ENCODE results near the gene GHR. TPM values are rescaled to one million over a fixed set of nuclear protein-coding genes. Genes with fewer than 3 reads are reported as not detected.
"Not testable (repeated sequence)": the region's sequence is repeated elsewhere in the genome, so short reads cannot be mapped to it uniquely, and the experiment has no call there.

Gene GHR
- total RNA-seq, 1 donor from 2014 or later = 6.6 TPM

DNA sequence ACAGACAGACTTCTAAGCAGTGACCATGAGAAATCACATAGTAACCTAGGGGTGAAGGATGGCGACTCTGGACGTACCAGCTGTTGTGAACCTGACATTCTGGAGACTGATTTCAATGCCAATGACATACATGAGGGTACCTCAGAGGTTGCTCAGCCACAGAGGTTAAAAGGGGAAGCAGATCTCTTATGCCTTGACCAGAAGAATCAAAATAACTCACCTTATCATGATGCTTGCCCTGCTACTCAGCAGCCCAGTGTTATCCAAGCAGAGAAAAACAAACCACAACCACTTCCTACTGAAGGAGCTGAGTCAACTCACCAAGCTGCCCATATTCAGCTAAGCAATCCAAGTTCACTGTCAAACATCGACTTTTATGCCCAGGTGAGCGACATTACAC, 295.4 kb downstream of the GHR start:
- Mint-ChIP-seq H3K4me1 (ENCODE audit: low read depth) (no peaks in the 10 kb centered on the region), H3K27me3 (no peaks in the 10 kb centered on the region), H3K27ac (no peak overlapping the region), H3K4me3 (ENCODE audit: low read depth) (no peak overlapping the region), H3K9me3 (ENCODE audit: low read depth) (no peaks in the 10 kb centered on the region), H3K36me3 (ENCODE audit: insufficient read depth) (no peaks in the 10 kb centered on the region)
- no peak for DNase-seq (ENCODE audit: low spot score, unreplicated experiment)
- TF ChIP-seq CTCF (IDR thresholded peaks at IDR 0.05; ENCODE audit: unreplicated experiment) = no peak

DNA sequence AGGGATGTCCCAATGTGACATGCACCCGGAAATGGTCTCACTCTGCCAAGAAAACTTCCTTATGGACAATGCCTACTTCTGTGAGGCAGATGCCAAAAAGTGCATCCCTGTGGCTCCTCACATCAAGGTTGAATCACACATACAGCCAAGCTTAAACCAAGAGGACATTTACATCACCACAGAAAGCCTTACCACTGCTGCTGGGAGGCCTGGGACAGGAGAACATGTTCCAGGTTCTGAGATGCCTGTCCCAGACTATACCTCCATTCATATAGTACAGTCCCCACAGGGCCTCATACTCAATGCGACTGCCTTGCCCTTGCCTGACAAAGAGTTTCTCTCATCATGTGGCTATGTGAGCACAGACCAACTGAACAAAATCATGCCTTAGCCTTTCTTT, 295.8 kb downstream of the GHR start:
- H3K27me3 Mint-ChIP-seq = no peaks in the 10 kb centered on the region
- no peak for TF ChIP-seq CTCF (IDR thresholded peaks at IDR 0.05; ENCODE audit: unreplicated experiment)
- H3K4me1 Mint-ChIP-seq (ENCODE audit: low read depth) = no peaks in the 10 kb centered on the region
- H3K27ac Mint-ChIP-seq = no peak overlapping the region
- no peak overlapping the region for H3K4me3 Mint-ChIP-seq (ENCODE audit: low read depth)
- no peaks in the 10 kb centered on the region for H3K36me3 Mint-ChIP-seq (ENCODE audit: insufficient read depth)
- no peak for DNase-seq (ENCODE audit: low spot score, unreplicated experiment)
- no peaks in the 10 kb centered on the region for H3K9me3 Mint-ChIP-seq (ENCODE audit: low read depth)

DNA sequence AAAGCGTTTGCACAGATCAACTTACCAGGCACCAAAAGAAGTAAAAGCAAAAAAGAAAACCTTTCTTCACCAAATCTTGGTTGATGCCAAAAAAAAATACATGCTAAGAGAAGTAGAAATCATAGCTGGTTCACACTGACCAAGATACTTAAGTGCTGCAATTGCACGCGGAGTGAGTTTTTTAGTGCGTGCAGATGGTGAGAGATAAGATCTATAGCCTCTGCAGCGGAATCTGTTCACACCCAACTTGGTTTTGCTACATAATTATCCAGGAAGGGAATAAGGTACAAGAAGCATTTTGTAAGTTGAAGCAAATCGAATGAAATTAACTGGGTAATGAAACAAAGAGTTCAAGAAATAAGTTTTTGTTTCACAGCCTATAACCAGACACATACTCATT, 297.0 kb downstream of the GHR start:
- Mint-ChIP-seq H3K36me3 (ENCODE audit: insufficient read depth) (no peaks in the 10 kb centered on the region), H3K9me3 (ENCODE audit: low read depth) (no peaks in the 10 kb centered on the region), H3K27me3 (no peaks in the 10 kb centered on the region), H3K4me3 (ENCODE audit: low read depth) (no peak overlapping the region), H3K4me1 (ENCODE audit: low read depth) (no peaks in the 10 kb centered on the region), H3K27ac (no peak overlapping the region)
- DNase-seq (ENCODE audit: low spot score, unreplicated experiment) = no peak
- no peak for TF ChIP-seq CTCF (IDR thresholded peaks at IDR 0.05; ENCODE audit: unreplicated experiment)

DNA sequence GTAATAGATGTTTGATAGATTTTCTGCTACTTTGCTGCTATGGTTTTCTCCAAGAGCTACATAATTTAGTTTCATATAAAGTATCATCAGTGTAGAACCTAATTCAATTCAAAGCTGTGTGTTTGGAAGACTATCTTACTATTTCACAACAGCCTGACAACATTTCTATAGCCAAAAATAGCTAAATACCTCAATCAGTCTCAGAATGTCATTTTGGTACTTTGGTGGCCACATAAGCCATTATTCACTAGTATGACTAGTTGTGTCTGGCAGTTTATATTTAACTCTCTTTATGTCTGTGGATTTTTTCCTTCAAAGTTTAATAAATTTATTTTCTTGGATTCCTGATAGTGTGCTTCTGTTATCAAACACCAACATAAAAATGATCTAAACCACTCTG, 298.2 kb downstream of the GHR start:
- Mint-ChIP-seq H3K4me1 (ENCODE audit: low read depth) (no peaks in the 10 kb centered on the region), H3K27ac (no peak overlapping the region), H3K36me3 (ENCODE audit: insufficient read depth) (no peaks in the 10 kb centered on the region), H3K4me3 (ENCODE audit: low read depth) (no peak overlapping the region), H3K9me3 (ENCODE audit: low read depth) (no peaks in the 10 kb centered on the region), H3K27me3 (no peaks in the 10 kb centered on the region)
- TF ChIP-seq CTCF (IDR thresholded peaks at IDR 0.05; ENCODE audit: unreplicated experiment) = no peak
- DNase-seq (ENCODE audit: low spot score, unreplicated experiment) = no peak

GRCh38 chr5:42734531-42735058, 311.4 kb downstream of the GHR start:
- H3K9me3 Mint-ChIP-seq (ENCODE audit: low read depth) = not testable (repeated sequence)
- peak overlapping the region; percentile 40 for H3K4me3 Mint-ChIP-seq (ENCODE audit: low read depth)
- peak overlapping the region; percentile 37 for H3K27ac Mint-ChIP-seq

DNA sequence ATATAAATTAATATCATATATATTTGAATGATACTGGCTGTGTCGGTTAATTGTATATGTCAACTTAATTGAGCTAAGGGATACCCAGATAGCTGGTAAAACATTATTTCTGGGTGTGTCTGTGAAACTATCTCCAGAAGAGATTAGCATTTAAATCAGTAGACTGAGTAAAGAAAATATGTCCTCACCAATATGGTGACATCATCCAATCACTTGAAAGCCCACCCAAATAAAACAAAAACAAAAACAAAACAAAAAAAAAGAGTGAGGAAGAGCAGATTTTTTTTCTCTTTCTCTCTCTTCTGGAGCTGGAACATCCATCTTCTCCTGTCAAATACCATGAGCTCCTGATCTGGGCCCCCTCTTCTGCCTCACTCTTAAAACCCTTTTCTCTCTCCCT, 317.7 kb downstream of the GHR start:
- no peak overlapping the region for H3K27ac Mint-ChIP-seq
- no peak for TF ChIP-seq CTCF (IDR thresholded peaks at IDR 0.05; ENCODE audit: unreplicated experiment)
- no peaks in the 10 kb centered on the region for H3K27me3 Mint-ChIP-seq
- peaks cover 1% of the 10 kb centered on the region for H3K36me3 Mint-ChIP-seq (ENCODE audit: insufficient read depth)
- no peak overlapping the region for H3K4me3 Mint-ChIP-seq (ENCODE audit: low read depth)
- no peaks in the 10 kb centered on the region for H3K4me1 Mint-ChIP-seq (ENCODE audit: low read depth)
- DNase-seq (ENCODE audit: low spot score, unreplicated experiment) = no peak
- H3K9me3 Mint-ChIP-seq (ENCODE audit: low read depth) = peaks cover 5% of the 10 kb centered on the region

More at GRCh38 chr5:42734531-42735058, 311.4 kb downstream of the GHR start:
- not testable (repeated sequence) for H3K36me3 Mint-ChIP-seq (ENCODE audit: insufficient read depth); DNase-seq (ENCODE audit: low spot score, unreplicated experiment); H3K27me3 Mint-ChIP-seq; H3K4me1 Mint-ChIP-seq (ENCODE audit: low read depth)
